Measurements from ENCODE around the gene MIPOL1. TPM values are rescaled to one million over a fixed set of nuclear protein-coding genes. Genes with fewer than 3 reads are reported as not detected.
A peak's percentile ranks its signal among the peaks of the same experiment; 100 is the strongest.

Gene MIPOL1
- total and polyA plus RNA-seq, 2 of the 13 experiments (the other 11 are each of a cell fraction or from before 2014, with no cell fraction given) = 8.6 to 34.2 TPM

DNA sequence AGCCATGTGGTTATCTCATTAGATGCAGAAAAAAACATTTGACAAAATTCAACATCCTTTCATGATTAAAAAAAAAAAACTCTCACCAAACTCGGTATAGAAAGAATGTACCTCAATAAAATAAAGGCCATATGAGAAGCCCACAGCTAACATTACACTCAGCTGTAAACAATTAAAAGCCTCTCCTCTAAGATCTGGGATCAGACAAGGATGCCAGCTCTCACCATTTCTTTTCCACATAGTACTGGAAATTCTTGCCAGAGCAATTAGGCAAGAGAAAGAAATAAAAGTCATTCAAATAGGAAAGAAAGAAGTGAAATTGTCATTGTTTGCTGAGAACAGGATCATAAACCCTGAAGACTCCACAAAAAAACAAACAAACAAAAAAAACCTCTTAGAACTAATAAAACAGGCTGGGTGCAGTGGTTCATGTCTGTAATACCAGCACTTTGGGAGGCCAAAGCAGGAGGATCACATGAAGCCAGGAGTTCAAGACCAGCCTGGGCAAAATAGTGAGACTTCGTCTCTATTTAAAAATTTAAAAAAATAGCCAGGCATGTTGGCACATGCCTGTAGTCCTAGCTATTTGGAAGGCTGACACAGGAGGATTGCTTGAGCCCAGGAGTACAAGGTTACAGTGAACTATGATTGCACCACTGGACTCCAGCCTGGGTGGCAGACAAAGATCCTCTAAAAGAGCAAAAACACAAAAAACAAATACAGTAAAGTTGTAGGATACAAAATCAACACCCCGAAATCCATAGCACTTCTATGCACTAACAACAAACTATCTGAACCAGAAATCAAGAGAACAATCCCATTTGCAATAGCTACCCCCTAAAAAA, 282.9 kb downstream of the MIPOL1 start (continued):
- TF ChIP-seq, protein P1, sequence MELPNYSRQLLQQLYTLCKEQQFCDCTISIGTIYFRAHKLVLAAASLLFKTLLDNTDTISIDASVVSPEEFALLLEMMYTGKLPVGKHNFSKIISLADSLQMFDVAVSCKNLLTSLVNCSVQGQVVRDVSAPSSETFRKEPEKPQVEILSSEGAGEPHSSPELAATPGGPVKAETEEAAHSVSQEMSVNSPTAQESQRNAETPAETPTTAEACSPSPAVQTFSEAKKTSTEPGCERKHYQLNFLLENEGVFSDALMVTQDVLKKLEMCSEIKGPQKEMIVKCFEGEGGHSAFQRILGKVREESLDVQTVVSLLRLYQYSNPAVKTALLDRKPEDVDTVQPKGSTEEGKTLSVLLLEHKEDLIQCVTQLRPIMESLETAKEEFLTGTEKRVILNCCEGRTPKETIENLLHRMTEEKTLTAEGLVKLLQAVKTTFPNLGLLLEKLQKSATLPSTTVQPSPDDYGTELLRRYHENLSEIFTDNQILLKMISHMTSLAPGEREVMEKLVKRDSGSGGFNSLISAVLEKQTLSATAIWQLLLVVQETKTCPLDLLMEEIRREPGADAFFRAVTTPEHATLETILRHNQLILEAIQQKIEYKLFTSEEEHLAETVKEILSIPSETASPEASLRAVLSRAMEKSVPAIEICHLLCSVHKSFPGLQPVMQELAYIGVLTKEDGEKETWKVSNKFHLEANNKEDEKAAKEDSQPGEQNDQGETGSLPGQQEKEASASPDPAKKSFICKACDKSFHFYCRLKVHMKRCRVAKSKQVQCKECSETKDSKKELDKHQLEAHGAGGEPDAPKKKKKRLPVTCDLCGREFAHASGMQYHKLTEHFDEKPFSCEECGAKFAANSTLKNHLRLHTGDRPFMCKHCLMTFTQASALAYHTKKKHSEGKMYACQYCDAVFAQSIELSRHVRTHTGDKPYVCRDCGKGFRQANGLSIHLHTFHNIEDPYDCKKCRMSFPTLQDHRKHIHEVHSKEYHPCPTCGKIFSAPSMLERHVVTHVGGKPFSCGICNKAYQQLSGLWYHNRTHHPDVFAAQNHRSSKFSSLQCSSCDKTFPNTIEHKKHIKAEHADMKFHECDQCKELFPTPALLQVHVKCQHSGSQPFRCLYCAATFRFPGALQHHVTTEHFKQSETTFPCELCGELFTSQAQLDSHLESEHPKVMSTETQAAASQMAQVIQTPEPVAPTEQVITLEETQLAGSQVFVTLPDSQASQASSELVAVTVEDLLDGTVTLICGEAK (IDR thresholded peaks at IDR 0.05) = peak; percentile 69
- TF ChIP-seq, protein P1 (CRISPR knock-in tag; IDR thresholded peaks at IDR 0.05) = no peak; the same call in 1 of the 2 replicates
- TF ChIP-seq, protein P2, sequence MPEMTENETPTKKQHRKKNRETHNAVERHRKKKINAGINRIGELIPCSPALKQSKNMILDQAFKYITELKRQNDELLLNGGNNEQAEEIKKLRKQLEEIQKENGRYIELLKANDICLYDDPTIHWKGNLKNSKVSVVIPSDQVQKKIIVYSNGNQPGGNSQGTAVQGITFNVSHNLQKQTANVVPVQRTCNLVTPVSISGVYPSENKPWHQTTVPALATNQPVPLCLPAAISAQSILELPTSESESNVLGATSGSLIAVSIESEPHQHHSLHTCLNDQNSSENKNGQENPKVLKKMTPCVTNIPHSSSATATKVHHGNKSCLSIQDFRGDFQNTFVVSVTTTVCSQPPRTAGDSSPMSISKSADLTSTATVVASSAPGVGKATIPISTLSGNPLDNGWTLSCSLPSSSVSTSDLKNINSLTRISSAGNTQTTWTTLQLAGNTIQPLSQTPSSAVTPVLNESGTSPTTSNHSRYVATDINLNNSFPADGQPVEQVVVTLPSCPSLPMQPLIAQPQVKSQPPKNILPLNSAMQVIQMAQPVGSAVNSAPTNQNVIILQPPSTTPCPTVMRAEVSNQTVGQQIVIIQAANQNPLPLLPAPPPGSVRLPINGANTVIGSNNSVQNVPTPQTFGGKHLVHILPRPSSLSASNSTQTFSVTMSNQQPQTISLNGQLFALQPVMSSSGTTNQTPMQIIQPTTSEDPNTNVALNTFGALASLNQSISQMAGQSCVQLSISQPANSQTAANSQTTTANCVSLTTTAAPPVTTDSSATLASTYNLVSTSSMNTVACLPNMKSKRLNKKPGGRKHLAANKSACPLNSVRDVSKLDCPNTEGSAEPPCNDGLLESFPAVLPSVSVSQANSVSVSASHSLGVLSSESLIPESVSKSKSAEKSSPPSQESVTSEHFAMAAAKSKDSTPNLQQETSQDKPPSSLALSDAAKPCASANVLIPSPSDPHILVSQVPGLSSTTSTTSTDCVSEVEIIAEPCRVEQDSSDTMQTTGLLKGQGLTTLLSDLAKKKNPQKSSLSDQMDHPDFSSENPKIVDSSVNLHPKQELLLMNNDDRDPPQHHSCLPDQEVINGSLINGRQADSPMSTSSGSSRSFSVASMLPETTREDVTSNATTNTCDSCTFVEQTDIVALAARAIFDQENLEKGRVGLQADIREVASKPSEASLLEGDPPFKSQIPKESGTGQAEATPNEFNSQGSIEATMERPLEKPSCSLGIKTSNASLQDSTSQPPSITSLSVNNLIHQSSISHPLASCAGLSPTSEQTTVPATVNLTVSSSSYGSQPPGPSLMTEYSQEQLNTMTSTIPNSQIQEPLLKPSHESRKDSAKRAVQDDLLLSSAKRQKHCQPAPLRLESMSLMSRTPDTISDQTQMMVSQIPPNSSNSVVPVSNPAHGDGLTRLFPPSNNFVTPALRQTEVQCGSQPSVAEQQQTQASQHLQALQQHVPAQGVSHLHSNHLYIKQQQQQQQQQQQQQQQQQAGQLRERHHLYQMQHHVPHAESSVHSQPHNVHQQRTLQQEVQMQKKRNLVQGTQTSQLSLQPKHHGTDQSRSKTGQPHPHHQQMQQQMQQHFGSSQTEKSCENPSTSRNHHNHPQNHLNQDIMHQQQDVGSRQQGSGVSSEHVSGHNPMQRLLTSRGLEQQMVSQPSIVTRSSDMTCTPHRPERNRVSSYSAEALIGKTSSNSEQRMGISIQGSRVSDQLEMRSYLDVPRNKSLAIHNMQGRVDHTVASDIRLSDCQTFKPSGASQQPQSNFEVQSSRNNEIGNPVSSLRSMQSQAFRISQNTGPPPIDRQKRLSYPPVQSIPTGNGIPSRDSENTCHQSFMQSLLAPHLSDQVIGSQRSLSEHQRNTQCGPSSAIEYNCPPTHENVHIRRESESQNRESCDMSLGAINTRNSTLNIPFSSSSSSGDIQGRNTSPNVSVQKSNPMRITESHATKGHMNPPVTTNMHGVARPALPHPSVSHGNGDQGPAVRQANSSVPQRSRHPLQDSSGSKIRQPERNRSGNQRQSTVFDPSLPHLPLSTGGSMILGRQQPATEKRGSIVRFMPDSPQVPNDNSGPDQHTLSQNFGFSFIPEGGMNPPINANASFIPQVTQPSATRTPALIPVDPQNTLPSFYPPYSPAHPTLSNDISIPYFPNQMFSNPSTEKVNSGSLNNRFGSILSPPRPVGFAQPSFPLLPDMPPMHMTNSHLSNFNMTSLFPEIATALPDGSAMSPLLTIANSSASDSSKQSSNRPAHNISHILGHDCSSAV (CRISPR knock-in tag; IDR thresholded peaks at IDR 0.05; ENCODE audit: borderline replicate concordance) = no peak
- TF ChIP-seq EP300 (IDR thresholded peaks at IDR 0.05; ENCODE audit: low read depth in 2 of 2, low read length in 2 of 2) (peak in 1 of 2 experiments; percentile 84; a peak in 2 of 4 replicates), EP300 (CRISPR knock-in tag; IDR thresholded peaks at IDR 0.05; ENCODE audit: borderline replicate concordance) (no peak), ZNF878 (CRISPR knock-in tag; IDR thresholded peaks at IDR 0.05) (0 out of 2 replicates have a peak, but pooled peaks have one; percentile 46), SALL1 (CRISPR knock-in tag; IDR thresholded peaks at IDR 0.05) (no peak; the same call in 1 of the 2 replicates), ZNF891 (CRISPR knock-in tag; IDR thresholded peaks at IDR 0.05) (no peak), NFKBIZ (CRISPR knock-in tag; IDR thresholded peaks at IDR 0.05) (no peak), CHD4 (IDR thresholded peaks at IDR 0.05; ENCODE audit: borderline replicate concordance, low read length) (peak; percentile 88)
